ENCODE data around the gene LRRC1. TPM values are rescaled to one million over a fixed set of nuclear protein-coding genes. Genes with fewer than 3 reads are reported as not detected.

Gene LRRC1
- total and polyA plus RNA-seq, 4 donors: 0.36 to 6.4 (median 0.94) TPM

- TF ChIP-seq JUND (IDR thresholded peaks at IDR 0.05): no peak
- TF ChIP-seq SP1 (IDR thresholded peaks at IDR 0.05): no peak
- no peak for TF ChIP-seq EGR1 (IDR thresholded peaks at IDR 0.05; ENCODE audit: low read depth in 2 of 2)
- no peak for TF ChIP-seq YY1 (IDR thresholded peaks at IDR 0.05)
- no peak for TF ChIP-seq HNF4A (conservative IDR thresholded peaks at IDR 0.05)
- no peak for TF ChIP-seq GABPA (IDR thresholded peaks at IDR 0.05 in 1 of 2, conservative IDR thresholded peaks at IDR 0.05 in 1 of 2)
- no peak for TF ChIP-seq RAD21 (IDR thresholded peaks at IDR 0.05)
- no peak for TF ChIP-seq CTCF (IDR thresholded peaks at IDR 0.05; ENCODE audit: low read depth, low read length, missing input control)
- no peak for TF ChIP-seq FOXA1 (IDR thresholded peaks at IDR 0.05)
- no peak for TF ChIP-seq ATF3 (IDR thresholded peaks at IDR 0.05)
- TF ChIP-seq MAX (IDR thresholded peaks at IDR 0.05): no peak
- TF ChIP-seq FOXA2 (IDR thresholded peaks at IDR 0.05): no peak
- no peak for TF ChIP-seq NR2F2 (IDR thresholded peaks at IDR 0.05)
- TF ChIP-seq RXRA (IDR thresholded peaks at IDR 0.05): no peak
- TF ChIP-seq ZBTB33 (IDR thresholded peaks at IDR 0.05): no peak
- TF ChIP-seq TAF1 (conservative IDR thresholded peaks at IDR 0.05): no peak
- no peaks in the 10 kb centered on the region for H3K4me1 ChIP-seq (ENCODE audit: control insufficient read depth in 4 of 4, insufficient read depth in 4 of 4, low read length in 3 of 4)
- no peak overlapping the region for H3K27ac ChIP-seq (ENCODE audit: low read depth in 1 of 2, low read length in 2 of 2)
- no peak for DNase-seq (ENCODE audit: low spot score)
- no peaks in the 10 kb centered on the region for H3K36me3 ChIP-seq (ENCODE audit: control insufficient read depth in 4 of 4, insufficient read depth in 3 of 4, low read depth in 1 of 4, low read length in 3 of 4)
- H3K9me3 ChIP-seq (ENCODE audit: control insufficient read depth in 4 of 4, low read length in 3 of 4): no peaks in the 10 kb centered on the region
- no peaks in the 10 kb centered on the region for H3K27me3 ChIP-seq (ENCODE audit: control insufficient read depth in 4 of 4, insufficient read depth in 4 of 4, low read length in 3 of 4)
- no peak overlapping the region for H3K9ac ChIP-seq (ENCODE audit: low read depth in 1 of 2, low read length in 2 of 2)
- H3K4me3 ChIP-seq (ENCODE audit: low read depth in 1 of 3, low read length in 3 of 3): no peak overlapping the region
Observed at GRCh38 chr6:53896196-53896595, 101.4 kb downstream of the LRRC1 start.

GRCh38 chr6:53898026-53898795, 103.4 kb downstream of the LRRC1 start:
- Histone ChIP-seq H3K36me3 (ENCODE audit: control insufficient read depth in 4 of 4, insufficient read depth in 3 of 4, low read depth in 1 of 4, low read length in 3 of 4) (no peaks in the 10 kb centered on the region), H3K9ac (ENCODE audit: low read depth in 1 of 2, low read length in 2 of 2) (no peak overlapping the region), H3K4me1 (ENCODE audit: control insufficient read depth in 4 of 4, insufficient read depth in 4 of 4, low read length in 3 of 4) (no peaks in the 10 kb centered on the region), H3K27ac (ENCODE audit: low read depth in 1 of 2, low read length in 2 of 2) (no peak overlapping the region), H3K27me3 (ENCODE audit: control insufficient read depth in 4 of 4, insufficient read depth in 4 of 4, low read length in 3 of 4) (no peaks in the 10 kb centered on the region), H3K4me3 (ENCODE audit: low read depth in 1 of 3, low read length in 3 of 3) (no peak overlapping the region), H3K9me3 (ENCODE audit: control insufficient read depth in 4 of 4, low read length in 3 of 4) (no peaks in the 10 kb centered on the region)
- TF ChIP-seq GABPA (IDR thresholded peaks at IDR 0.05 in 1 of 2, conservative IDR thresholded peaks at IDR 0.05 in 1 of 2) (no peak), CTCF (IDR thresholded peaks at IDR 0.05; ENCODE audit: low read depth, low read length, missing input control) (no peak), ATF3 (IDR thresholded peaks at IDR 0.05) (no peak), EGR1 (IDR thresholded peaks at IDR 0.05; ENCODE audit: low read depth in 2 of 2) (no peak), HNF4G (IDR thresholded peaks at IDR 0.05) (no peak), REST (IDR thresholded peaks at IDR 0.05) (no peak), YY1 (IDR thresholded peaks at IDR 0.05) (no peak), RXRA (IDR thresholded peaks at IDR 0.05) (no peak), SP1 (IDR thresholded peaks at IDR 0.05) (no peak), FOXA2 (IDR thresholded peaks at IDR 0.05) (no peak), TAF1 (conservative IDR thresholded peaks at IDR 0.05) (no peak), HNF4A (conservative IDR thresholded peaks at IDR 0.05) (no peak)
- WGBS: 88% methylated on average over 2 of the region's 2 CpGs
- no peak for DNase-seq (ENCODE audit: low spot score)

Measured in liver (tissue), 9 donors.